ENCODE measurements around the gene WDR88. TPM values are rescaled to one million over a fixed set of nuclear protein-coding genes. Genes with fewer than 3 reads are reported as not detected.
"Not testable (repeated sequence)": the region's sequence is repeated elsewhere in the genome, so short reads cannot be mapped to it uniquely, and the experiment has no call there.

WDR88 gene
- total RNA-seq, 2 experiments from 2014 or later: 0.38 TPM; not detected in 1

DNA sequence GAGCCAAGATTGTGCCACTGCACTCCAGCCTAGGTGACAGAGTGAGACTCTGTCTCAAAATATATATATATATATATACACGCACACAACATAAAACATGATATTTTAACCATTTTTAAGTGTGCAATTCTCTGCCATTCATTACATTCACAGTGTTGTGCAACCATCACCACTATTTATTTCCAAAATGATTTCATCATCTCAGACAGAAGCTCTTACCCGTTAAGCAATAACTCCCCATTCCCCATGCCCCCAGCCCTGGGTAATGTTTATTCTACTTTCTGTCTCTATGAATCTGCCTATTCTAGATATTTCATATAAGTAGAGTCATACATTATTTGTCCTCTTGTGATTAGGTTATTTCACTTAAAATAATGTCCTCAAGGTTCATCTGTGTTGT lies 20.3 kb downstream of the WDR88 start:
- TF ChIP-seq, protein P1, sequence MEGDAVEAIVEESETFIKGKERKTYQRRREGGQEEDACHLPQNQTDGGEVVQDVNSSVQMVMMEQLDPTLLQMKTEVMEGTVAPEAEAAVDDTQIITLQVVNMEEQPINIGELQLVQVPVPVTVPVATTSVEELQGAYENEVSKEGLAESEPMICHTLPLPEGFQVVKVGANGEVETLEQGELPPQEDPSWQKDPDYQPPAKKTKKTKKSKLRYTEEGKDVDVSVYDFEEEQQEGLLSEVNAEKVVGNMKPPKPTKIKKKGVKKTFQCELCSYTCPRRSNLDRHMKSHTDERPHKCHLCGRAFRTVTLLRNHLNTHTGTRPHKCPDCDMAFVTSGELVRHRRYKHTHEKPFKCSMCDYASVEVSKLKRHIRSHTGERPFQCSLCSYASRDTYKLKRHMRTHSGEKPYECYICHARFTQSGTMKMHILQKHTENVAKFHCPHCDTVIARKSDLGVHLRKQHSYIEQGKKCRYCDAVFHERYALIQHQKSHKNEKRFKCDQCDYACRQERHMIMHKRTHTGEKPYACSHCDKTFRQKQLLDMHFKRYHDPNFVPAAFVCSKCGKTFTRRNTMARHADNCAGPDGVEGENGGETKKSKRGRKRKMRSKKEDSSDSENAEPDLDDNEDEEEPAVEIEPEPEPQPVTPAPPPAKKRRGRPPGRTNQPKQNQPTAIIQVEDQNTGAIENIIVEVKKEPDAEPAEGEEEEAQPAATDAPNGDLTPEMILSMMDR (conservative IDR thresholded peaks at IDR 0.05; ENCODE audit: low read length): no peak
- no peak for TF ChIP-seq EZH2phosphoT487 (IDR thresholded peaks at IDR 0.05; ENCODE audit: borderline replicate concordance, low read depth, low read length)
- intact Hi-C loops (cut with micrococcal nuclease; ENCODE audit: unreplicated experiment): no loop called here
- ChIA-PET POLR2A (no interaction called here), CTCF (ENCODE audit: unreplicated experiment) (no interaction called here)
- no peak overlapping the region for H3K4me3 ChIP-seq (ENCODE audit: low read depth, low read length, poor library complexity, severe bottlenecking)
- no peaks in the 10 kb centered on the region for H3K9me2 ChIP-seq (ENCODE audit: insufficient read depth, low read length)
- no peaks in the 10 kb centered on the region for H3K79me2 ChIP-seq (ENCODE audit: insufficient read depth, low read depth, low read length)
- no peaks in the 10 kb centered on the region for H3K9me3 ChIP-seq (ENCODE audit: low read length)
- H3K4me1 ChIP-seq (ENCODE audit: insufficient read depth, low read length, poor library complexity, severe bottlenecking): no peaks in the 10 kb centered on the region
- DNase-seq (ENCODE audit: low spot score): no peak
- no peaks in the 10 kb centered on the region for H4K20me1 ChIP-seq (ENCODE audit: insufficient read depth, low read length)
- no peaks in the 10 kb centered on the region for H3K36me3 ChIP-seq (ENCODE audit: insufficient read depth, low read length)
- no peak overlapping the region for H2AFZ ChIP-seq (ENCODE audit: low read length)
- no peak overlapping the region for H3K4me2 ChIP-seq (ENCODE audit: low read length)
- no TSS peak for BruUV-seq (replicated peaks)
- H3K27ac ChIP-seq (ENCODE audit: low read depth, low read length, poor library complexity, severe bottlenecking): no peak overlapping the region

DNA sequence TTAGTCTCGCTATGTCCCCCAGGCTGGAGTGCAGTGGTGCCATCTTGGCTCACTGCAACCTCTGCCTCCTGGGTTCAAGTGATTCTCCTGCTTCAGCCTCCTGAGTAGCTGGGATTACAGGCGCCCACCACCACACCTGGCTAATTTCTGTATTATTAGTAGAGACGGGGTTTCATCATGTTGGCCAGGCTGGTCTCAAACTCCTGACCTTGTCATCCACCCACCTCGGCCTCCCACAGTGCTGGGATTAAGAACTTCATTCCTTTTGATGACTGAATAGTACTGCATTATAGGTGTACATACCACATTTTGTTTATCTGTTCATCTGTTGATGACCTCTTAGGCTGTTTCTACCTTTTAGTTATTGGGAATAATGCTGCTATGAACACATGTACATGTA lies 20.7 kb downstream of the WDR88 start:
- H2AFZ ChIP-seq (ENCODE audit: low read length); H3K27ac ChIP-seq (ENCODE audit: low read depth, low read length, poor library complexity, severe bottlenecking); H3K9me2 ChIP-seq (ENCODE audit: insufficient read depth, low read length); CTCF ChIA-PET (ENCODE audit: unreplicated experiment); H3K4me3 ChIP-seq (ENCODE audit: low read depth, low read length, poor library complexity, severe bottlenecking); H3K4me1 ChIP-seq (ENCODE audit: insufficient read depth, low read length, poor library complexity, severe bottlenecking); H3K9me3 ChIP-seq (ENCODE audit: low read length); H4K20me1 ChIP-seq (ENCODE audit: insufficient read depth, low read length); H3K79me2 ChIP-seq (ENCODE audit: insufficient read depth, low read depth, low read length); H3K4me2 ChIP-seq (ENCODE audit: low read length); BruUV-seq (replicated peaks); H3K36me3 ChIP-seq (ENCODE audit: insufficient read depth, low read length); intact Hi-C loops (cut with micrococcal nuclease; ENCODE audit: unreplicated experiment); DNase-seq (ENCODE audit: low spot score): not testable (repeated sequence)
- POLR2A ChIA-PET: interaction anchor here (0.6 kb wide), 1 partner anchor 14 kb away, joined by 3 read pairs; no protein-coding TSS in a partner anchor

DNA sequence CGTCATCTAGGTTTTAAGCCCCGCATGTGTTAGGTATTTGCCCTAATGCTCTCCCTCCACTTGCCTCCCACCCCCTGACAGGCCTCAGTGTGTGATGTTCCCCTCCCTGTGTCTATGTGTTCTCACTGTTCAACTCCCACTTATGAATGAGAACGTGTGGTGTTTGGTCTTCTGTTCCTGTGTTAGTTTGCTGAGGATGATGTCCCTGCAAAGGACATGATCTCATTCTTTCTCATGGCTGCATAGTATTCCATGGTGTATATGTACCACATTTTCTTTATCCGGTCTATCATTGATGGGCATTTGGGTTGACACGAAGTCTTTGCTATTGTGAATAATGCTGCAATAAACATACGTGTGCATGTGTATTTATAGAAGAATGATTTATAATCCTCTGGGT lies 22.4 kb downstream of the WDR88 start:
- not testable (repeated sequence) for BruUV-seq (replicated peaks); DNase-seq (ENCODE audit: low spot score)

DNA sequence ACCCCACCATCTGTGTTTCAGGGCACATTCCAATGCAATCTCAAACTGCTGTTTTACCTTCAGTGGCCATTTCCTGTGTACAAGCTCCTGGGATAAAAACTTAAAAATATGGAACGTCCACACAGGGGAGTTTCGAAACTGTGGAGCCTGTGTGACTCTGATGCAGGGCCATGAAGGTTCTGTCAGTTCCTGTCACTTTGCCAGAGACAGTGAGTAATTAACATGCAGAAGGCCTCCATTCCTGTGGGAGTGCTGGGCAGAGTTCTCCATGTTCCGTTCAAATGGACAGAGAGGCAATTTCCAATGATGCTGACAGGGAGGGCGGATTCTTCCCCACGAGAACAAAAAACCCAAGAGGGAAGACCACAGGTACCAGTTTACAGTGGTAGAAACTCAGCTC lies 24.4 kb downstream of the WDR88 start:
- H3K36me3 ChIP-seq (ENCODE audit: insufficient read depth, low read length): no peaks in the 10 kb centered on the region
- BruUV-seq (replicated peaks): no TSS peak
- POLR2A ChIA-PET: interaction anchor here (0.6 to 0.7 kb wide), 2 partner anchors 120 to 535 kb away, joined by 3 to 4 read pairs; no protein-coding TSS in a partner anchor
- CTCF ChIA-PET (ENCODE audit: unreplicated experiment): interaction anchor here (0.6 kb wide), 1 partner anchor 156 kb away, joined by 3 read pairs; no protein-coding TSS in a partner anchor
- no peak for DNase-seq (ENCODE audit: low spot score)
- no peaks in the 10 kb centered on the region for H4K20me1 ChIP-seq (ENCODE audit: insufficient read depth, low read length)
- H3K27ac ChIP-seq (ENCODE audit: low read depth, low read length, poor library complexity, severe bottlenecking): no peak overlapping the region
- no peak overlapping the region for H2AFZ ChIP-seq (ENCODE audit: low read length)
- intact Hi-C loops (cut with micrococcal nuclease; ENCODE audit: unreplicated experiment): no loop called here
- H3K4me1 ChIP-seq (ENCODE audit: insufficient read depth, low read length, poor library complexity, severe bottlenecking): peaks cover 7% of the 10 kb centered on the region
- TF ChIP-seq, protein P1 (conservative IDR thresholded peaks at IDR 0.05; ENCODE audit: low read length): no peak
- TF ChIP-seq EZH2phosphoT487 (IDR thresholded peaks at IDR 0.05; ENCODE audit: borderline replicate concordance, low read depth, low read length): no peak
- no peak overlapping the region for H3K4me2 ChIP-seq (ENCODE audit: low read length)
- H3K4me3 ChIP-seq (ENCODE audit: low read depth, low read length, poor library complexity, severe bottlenecking): no peak overlapping the region
- no peaks in the 10 kb centered on the region for H3K9me2 ChIP-seq (ENCODE audit: insufficient read depth, low read length)
- H3K9me3 ChIP-seq (ENCODE audit: low read length): no peaks in the 10 kb centered on the region
- no peaks in the 10 kb centered on the region for H3K79me2 ChIP-seq (ENCODE audit: insufficient read depth, low read depth, low read length)

More for the DNA sequence above, 22.4 kb downstream of the WDR88 start:
- H3K4me2 ChIP-seq (ENCODE audit: low read length); H3K27ac ChIP-seq (ENCODE audit: low read depth, low read length, poor library complexity, severe bottlenecking); H4K20me1 ChIP-seq (ENCODE audit: insufficient read depth, low read length); H2AFZ ChIP-seq (ENCODE audit: low read length); CTCF ChIA-PET (ENCODE audit: unreplicated experiment); intact Hi-C loops (cut with micrococcal nuclease; ENCODE audit: unreplicated experiment); H3K9me2 ChIP-seq (ENCODE audit: insufficient read depth, low read length); H3K9me3 ChIP-seq (ENCODE audit: low read length); H3K79me2 ChIP-seq (ENCODE audit: insufficient read depth, low read depth, low read length); H3K4me1 ChIP-seq (ENCODE audit: insufficient read depth, low read length, poor library complexity, severe bottlenecking); H3K36me3 ChIP-seq (ENCODE audit: insufficient read depth, low read length); H3K4me3 ChIP-seq (ENCODE audit: low read depth, low read length, poor library complexity, severe bottlenecking); POLR2A ChIA-PET: not testable (repeated sequence)

Data from OCI-LY7 (cell line).